Heart right ventricle (tissue), 16 donors: ENCODE data around the gene HPN. TPM values are rescaled to one million over a fixed set of nuclear protein-coding genes. Genes with fewer than 3 reads are reported as not detected.

ENCODE experiments used
- ATAC-seq, 8 donors: fragments of 200-7000 bp; cut with Tn5 transposase; one replicate each; pipeline ENCODE4 v1.9.1; 2020; ENCODE audit warnings: mild to moderate bottlenecking in 8 of 8, moderate library complexity in 8 of 8, moderate number of reproducible peaks in 1 of 8
- DNase-seq, 2 donors: peaks; one replicate each; pipeline ENCODE4 v3.0.0-alpha.2; 2020
- H3K27ac ChIP-seq, 10 donors: fragments of 200-600 bp; sonication (generic) in 2 of 10; one replicate each; pipeline versions ENCODE4 v1.5.0 to v1.8.0; 2020 to 2022; ENCODE audit warnings: mild to moderate bottlenecking in 3 of 10
- H3K27me3 ChIP-seq, 7 donors: fragments of 200-600 bp; one replicate each; pipeline ENCODE4 v1.8.0; 2021 to 2022; ENCODE audit warnings: mild to moderate bottlenecking in 2 of 7
- H3K36me3 ChIP-seq, 9 donors: fragments of 200-600 bp; sonication (generic) in 1 of 9; one replicate each; pipeline versions ENCODE4 v1.5.0 to v1.8.0; 2020 to 2022; ENCODE audit warnings: mild to moderate bottlenecking in 2 of 9
- H3K4me1 ChIP-seq, 9 donors: fragments of 200-600 bp; sonication (generic) in 1 of 9; one replicate each; pipeline versions ENCODE4 v1.5.0 to v1.8.0; 2020 to 2022; ENCODE audit warnings: mild to moderate bottlenecking in 4 of 9
- H3K4me3 ChIP-seq, 10 donors: fragments of 200-600 bp; sonication (generic) in 2 of 10; one replicate each; pipeline versions ENCODE4 v1.5.0 to v1.8.0; 2020 to 2022; ENCODE audit warnings: mild to moderate bottlenecking in 7 of 10, moderate library complexity in 2 of 10
- H3K9me3 ChIP-seq, 11 donors: fragments of 200-600 bp in 10 of 11; sonication (generic) in 2 of 11; one replicate each; pipeline versions ENCODE4 v1.5.0 to v1.8.0; 2013 to 2022; ENCODE audit warnings: mild to moderate bottlenecking in 2 of 11, control low read depth in 1 of 11, moderate library complexity in 1 of 11
- WGBS, 2 donors: extraction: QIAGEN DNeasy Blood & Tissue Kit; methylation state at CpG; one replicate each; pipeline ENCODE4 v1.1.7; 2013; ENCODE audit warnings: inconsistent platforms in 1 of 2; 5-methylcytosine and 5-hydroxymethylcytosine counted together
- intact Hi-C, 10 donors: fragments of 100-400 bp; cut with DNase I; formaldehyde crosslinking; loops; one replicate each; pipeline versions ENCODE4 v1.11.1 to v1.14.2; 2022
- polyA plus RNA-seq, 2 donors: library from polyadenylated mRNA; stranded (reverse); fragments of 200-250 nt; gene quantifications; one replicate each; pipeline ENCODE4 v1.2.3, GENCODE V29; 2013
- total RNA-seq, 10 donors: library from RNA; stranded (reverse); fragmentation: NEBNext Ultra II Directional in 3 of 10; extraction: Animal tissue kit (Norgen Biotek cat#: 25700) in 3 of 10; gene quantifications; one replicate each; pipeline versions ENCODE4 v1.2.1 to v1.2.4, GENCODE V29; 2021 to 2023
- TF ChIP-seq, protein P1 (sequence below), 9 donors: fragments of 200-600 bp; sonication (generic) in 2 of 9; IDR thresholded peaks; one replicate each; pipeline versions ENCODE4 v1.5.0 to v1.8.0; 2021 to 2022; ENCODE audit warnings: antibody characterized with exemption in 9 of 9, mild to moderate bottlenecking in 5 of 9, moderate library complexity in 1 of 9
- donor health status: Arrhythmogenic right ventricular cardiomyopathy.
- donor health status: ischemic (EF 13 %, LVEDD 7.1; RV severe dilation, severe dysfunction).
- donor health status: healthy with polysubstance abuse.
- donor health status: DM: no; HTN: yes; CAD: no.
- donor health status: DM: no; HTN: no; CAD: no.
- donor health status: ischemic (EF 25% LVEDD 6.9; RV normal size, moderate dysfunction).
- donor health status: ischemic (EF 25% LVEDD 5.7; RV mildly dilated, moderate dysfunction).
- donor health status: healthy.
- donor health status: DM: yes; HTN: yes; CAD: no.
- donor health status: Ischemic cardiomyopathy.
- donor health status: ischemic (EF 35%, LVEDD 5.7; RV mildly dilated, moderate dysfunction).
- donor health status: nonischemic (EF 11% LVEDD 7.7; RV severe dilation, severe dysfunction).
- donor health status: DM: yes; HTN: yes; CAD: no.
- donor health status: PGD.
- donor health status: ischemic (EF 29% LVEDD 5.4; RV normal size, mild dysfunction).
- donor health status: nonischemic (EF 23%, LVEDD 6.1; RV moderate dilation, normal function).

The HPN gene
- total and polyA plus RNA-seq, 12 donors = 1.4 to 13.1 (median 4.0) TPM

DNA sequence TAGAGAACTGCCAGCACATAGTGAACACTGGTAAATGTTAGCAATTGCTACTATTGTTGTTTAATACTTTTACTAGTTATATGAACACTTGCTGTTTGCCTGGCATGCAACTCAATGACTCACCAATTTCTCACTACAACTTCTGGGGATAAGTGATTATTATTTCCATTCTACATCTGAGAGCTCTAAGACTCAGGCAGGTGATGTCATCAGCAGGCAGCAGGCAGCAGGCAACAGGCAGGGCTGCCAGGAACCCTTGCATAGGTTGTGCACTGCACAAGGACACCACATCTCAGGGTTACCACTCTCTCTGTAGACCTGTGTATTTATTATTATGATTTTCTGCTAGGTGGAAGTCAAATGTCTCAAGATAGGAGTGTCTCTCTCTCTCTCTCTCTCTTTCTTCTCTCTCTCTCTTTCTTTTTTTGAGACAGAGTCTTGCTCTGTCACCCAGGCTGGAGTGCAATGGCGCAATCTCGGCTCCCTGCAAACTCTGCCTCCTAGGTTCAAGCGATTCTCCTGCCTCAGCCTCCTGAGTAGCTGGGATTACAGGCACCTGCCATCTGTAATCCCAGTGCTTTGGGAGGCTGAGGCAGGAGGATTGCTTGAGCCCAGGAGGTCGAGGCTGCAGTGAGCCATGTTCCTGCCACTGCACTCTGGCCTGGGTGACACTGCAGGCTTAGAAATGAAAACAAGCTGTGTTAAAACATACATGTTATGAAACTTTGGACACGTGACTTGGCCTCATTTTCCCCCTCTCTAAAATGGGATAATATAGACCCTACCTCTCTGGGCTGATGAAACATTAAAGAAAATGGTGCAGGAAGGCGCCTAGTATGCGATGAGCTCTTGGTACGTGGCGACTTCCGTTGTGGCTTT, 22.7 kb downstream of the HPN start:
- 83 to 85% methylated on average over 10 of the region's 10 CpGs for WGBS, 2 donors

DNA sequence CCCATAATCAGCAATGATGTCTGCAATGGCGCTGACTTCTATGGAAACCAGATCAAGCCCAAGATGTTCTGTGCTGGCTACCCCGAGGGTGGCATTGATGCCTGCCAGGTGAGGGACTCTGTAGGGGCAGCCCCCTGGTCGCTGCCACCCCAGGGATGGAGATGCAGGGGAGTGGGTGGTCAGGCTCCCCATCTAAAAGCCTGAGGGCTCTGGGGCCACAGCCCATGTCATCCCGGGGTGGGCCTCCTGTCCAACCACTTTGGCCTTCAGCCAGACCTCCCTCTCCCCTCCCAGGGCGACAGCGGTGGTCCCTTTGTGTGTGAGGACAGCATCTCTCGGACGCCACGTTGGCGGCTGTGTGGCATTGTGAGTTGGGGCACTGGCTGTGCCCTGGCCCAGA, 24.1 kb downstream of the HPN start:
- Histone ChIP-seq H3K4me3 (no peak overlapping the region), H3K27ac (no peak overlapping the region)
- intact Hi-C loops = loop anchor here in 5 of 10 donors (5.0 to 10.0 kb wide), 4 partner anchors 67 to 77 kb away; partner anchors contain the start of genes FXYD1 (in 3 of the 5), LGI4 (in 3 of the 5) and FXYD7 (in 1 of the 5)

More for the DNA sequence above, 22.7 kb downstream of the HPN start:
- Histone ChIP-seq H3K4me3 (no peak overlapping the region), H3K9me3 (peaks cover 0 to 3% (median 0%) of the 10 kb centered on the region in 11 donors), H3K36me3 (no peaks in the 10 kb centered on the region), H3K4me1 (peaks cover 0 to 7% (median 0%) of the 10 kb centered on the region in 9 donors), H3K27ac (no peak overlapping the region), H3K27me3 (peaks cover 0 to 3% (median 0%) of the 10 kb centered on the region in 7 donors)
- intact Hi-C loops = loop anchor here in 1 of 10 donors (10.0 kb wide), 1 partner anchor 71 kb away; the partner anchor contains the start of genes FXYD1 and LGI4
- TF ChIP-seq, protein P1, sequence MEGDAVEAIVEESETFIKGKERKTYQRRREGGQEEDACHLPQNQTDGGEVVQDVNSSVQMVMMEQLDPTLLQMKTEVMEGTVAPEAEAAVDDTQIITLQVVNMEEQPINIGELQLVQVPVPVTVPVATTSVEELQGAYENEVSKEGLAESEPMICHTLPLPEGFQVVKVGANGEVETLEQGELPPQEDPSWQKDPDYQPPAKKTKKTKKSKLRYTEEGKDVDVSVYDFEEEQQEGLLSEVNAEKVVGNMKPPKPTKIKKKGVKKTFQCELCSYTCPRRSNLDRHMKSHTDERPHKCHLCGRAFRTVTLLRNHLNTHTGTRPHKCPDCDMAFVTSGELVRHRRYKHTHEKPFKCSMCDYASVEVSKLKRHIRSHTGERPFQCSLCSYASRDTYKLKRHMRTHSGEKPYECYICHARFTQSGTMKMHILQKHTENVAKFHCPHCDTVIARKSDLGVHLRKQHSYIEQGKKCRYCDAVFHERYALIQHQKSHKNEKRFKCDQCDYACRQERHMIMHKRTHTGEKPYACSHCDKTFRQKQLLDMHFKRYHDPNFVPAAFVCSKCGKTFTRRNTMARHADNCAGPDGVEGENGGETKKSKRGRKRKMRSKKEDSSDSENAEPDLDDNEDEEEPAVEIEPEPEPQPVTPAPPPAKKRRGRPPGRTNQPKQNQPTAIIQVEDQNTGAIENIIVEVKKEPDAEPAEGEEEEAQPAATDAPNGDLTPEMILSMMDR (IDR thresholded peaks at IDR 0.05) = no peak
- DNase-seq (no peak), ATAC-seq (no peak)

DNA sequence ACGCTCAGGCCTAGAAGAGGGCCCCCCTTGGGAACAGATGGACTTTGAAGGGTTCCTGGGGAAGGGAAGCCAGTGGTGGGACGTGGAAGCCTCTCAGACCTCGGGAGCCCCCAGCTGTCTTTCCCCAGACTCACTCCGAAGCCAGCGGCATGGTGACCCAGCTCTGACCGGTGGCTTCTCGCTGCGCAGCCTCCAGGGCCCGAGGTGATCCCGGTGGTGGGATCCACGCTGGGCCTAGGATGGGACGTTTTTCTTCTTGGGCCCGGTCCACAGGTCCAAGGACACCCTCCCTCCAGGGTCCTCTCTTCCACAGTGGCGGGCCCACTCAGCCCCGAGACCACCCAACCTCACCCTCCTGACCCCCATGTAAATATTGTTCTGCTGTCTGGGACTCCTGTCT, 24.6 kb downstream of the HPN start:
- TF ChIP-seq, protein P1 (IDR thresholded peaks at IDR 0.05) = no peak
- no peak for DNase-seq
- Histone ChIP-seq H3K4me3 (no peak overlapping the region), H3K9me3 (peaks cover 0 to 13% (median 6%) of the 10 kb centered on the region in 11 donors), H3K4me1 (peaks cover 0 to 7% (median 0%) of the 10 kb centered on the region in 9 donors), H3K27me3 (peaks cover 0 to 9% (median 0%) of the 10 kb centered on the region in 7 donors), H3K27ac (no peak overlapping the region), H3K36me3 (no peaks in the 10 kb centered on the region)
- intact Hi-C loops = loop anchor here in 7 of 10 donors (2.0 to 10.0 kb wide), 6 partner anchors 66 to 76 kb away; partner anchors contain the start of genes LGI4 (in 4 of the 7), FXYD1 (in 3 of the 7) and FXYD7 (in 1 of the 7)
- WGBS, 2 donors = 89 to 92% methylated on average over 15 of the region's 15 CpGs
- ATAC-seq = peak in 1 of 8 donors; percentile 19

More for the DNA sequence above, 24.1 kb downstream of the HPN start:
- ATAC-seq (peak in 1 of 8 donors; percentile 28), DNase-seq (no peak)
- Histone ChIP-seq H3K9me3 (peaks cover 0 to 7% (median 4%) of the 10 kb centered on the region in 11 donors), H3K36me3 (no peaks in the 10 kb centered on the region), H3K27me3 (peaks cover 0 to 9% (median 0%) of the 10 kb centered on the region in 7 donors), H3K4me1 (peaks cover 0 to 7% (median 0%) of the 10 kb centered on the region in 9 donors)
- WGBS, 2 donors = 90 to 91% methylated on average over 10 of the region's 10 CpGs
- TF ChIP-seq, protein P1 (IDR thresholded peaks at IDR 0.05) = no peak
